Measurements from ENCODE around the gene LGR6. TPM values are rescaled to one million over a fixed set of nuclear protein-coding genes. Genes with fewer than 3 reads are reported as not detected.

LGR6 gene
- total and polyA plus RNA-seq, 2 of the 8 experiments (the other 6 are each of a cell fraction or from before 2014, with no cell fraction given) = 0.50 to 1.0 TPM

- TF ChIP-seq CHD7 (IDR thresholded peaks at IDR 0.05; ENCODE audit: insufficient replicate concordance, low read length) = no peak
- no peak for TF ChIP-seq RBBP5 (IDR thresholded peaks at IDR 0.05; ENCODE audit: borderline replicate concordance, low read depth, low read length)
- TF ChIP-seq CTBP2 (IDR thresholded peaks at IDR 0.05; ENCODE audit: borderline replicate concordance, insufficient read depth, insufficient read length, low read length) = no peak
- no peak for TF ChIP-seq E2F6 (IDR thresholded peaks at IDR 0.05)
- TF ChIP-seq ZNF274 (IDR thresholded peaks at IDR 0.05; ENCODE audit: borderline replicate concordance, extremely low read depth, low read length) = no peak
- TF ChIP-seq POLR2A (IDR thresholded peaks at IDR 0.05; ENCODE audit: control extremely low read depth in 1 of 2, low read depth in 2 of 2, low read length in 2 of 2) = no peak
- no peak for TF ChIP-seq POU5F1 (IDR thresholded peaks at IDR 0.05; ENCODE audit: low read depth, low read length)
- no peak for TF ChIP-seq ATF2 (IDR thresholded peaks at IDR 0.05; ENCODE audit: low read length)
- TF ChIP-seq SIX5 (IDR thresholded peaks at IDR 0.05; ENCODE audit: low read depth, low read length) = no peak
- no peak for TF ChIP-seq TAF1 (IDR thresholded peaks at IDR 0.05; ENCODE audit: low read depth, low read length)
Observed at GRCh38 chr1:202305168-202305567, 111.6 kb downstream of the LGR6 start (continued).
